ENCODE measurements around the gene PIGBOS1. TPM values are rescaled to one million over a fixed set of nuclear protein-coding genes. Genes with fewer than 3 reads are reported as not detected.

Gene PIGBOS1
- total RNA-seq (13.7 and 14.5 TPM in 2 replicates), polyA plus RNA-seq (26.0 and 30.4 TPM in 2 replicates)

- H3K4me1 ChIP-seq (ENCODE audit: low read depth), result no peaks in the 10 kb centered on the region
- DNase-seq (ENCODE audit: low read depth in 1 of 2, low spot score in 1 of 2), result peak; percentile 87 to 94
- TF ChIP-seq CTCF (IDR thresholded peaks at IDR 0.05; ENCODE audit: low read depth, low read length), result peak; percentile 16
- peak within 1 kb of the TSS; percentile 78 for H3K27ac ChIP-seq
- H3K36me3 ChIP-seq, result no peaks in the 10 kb centered on the region
- no peaks in the 10 kb centered on the region for H3K9me3 ChIP-seq (ENCODE audit: low read depth)
- no peaks in the 10 kb centered on the region for H3K27me3 ChIP-seq
- H3K4me3 ChIP-seq, result peak within 1 kb of the TSS; percentile 56
Measured at GRCh38 chr15:55318588-55319494, at the start of gene PIGBOS1, which contains the start of gene PIGB. PIGBOS1 (minus strand) TSS chr15:55319123; CDS start chr15:55317792, 1,331 bp downstream. PIGB (plus strand) TSS chr15:55319222; CDS start chr15:55319251, 29 bp downstream.

- no peak for DNase-seq (ENCODE audit: low read depth in 1 of 2, low spot score in 1 of 2)
- Histone ChIP-seq H3K4me1 (ENCODE audit: low read depth) (no peaks in the 10 kb centered on the region), H3K27ac (no peak overlapping the region), H3K36me3 (peaks cover 10% of the 10 kb centered on the region), H3K27me3 (no peaks in the 10 kb centered on the region), H3K9me3 (ENCODE audit: low read depth) (no peaks in the 10 kb centered on the region), H3K4me3 (no peak overlapping the region)
- no peak for TF ChIP-seq CTCF (IDR thresholded peaks at IDR 0.05; ENCODE audit: low read depth, low read length)
Measured at GRCh38 chr15:55366981-55367380, 48.1 kb upstream of the PIGBOS1 start.

- TF ChIP-seq CTCF (IDR thresholded peaks at IDR 0.05; ENCODE audit: low read depth, low read length), result no peak
- Histone ChIP-seq H3K9me3 (ENCODE audit: low read depth) (no peaks in the 10 kb centered on the region), H3K27ac (no peak overlapping the region), H3K4me3 (no peak overlapping the region), H3K36me3 (no peaks in the 10 kb centered on the region), H3K4me1 (ENCODE audit: low read depth) (no peaks in the 10 kb centered on the region), H3K27me3 (no peaks in the 10 kb centered on the region)
- DNase-seq (ENCODE audit: low read depth in 1 of 2, low spot score in 1 of 2), result no peak
Measured at GRCh38 chr15:55362641-55363040, 43.7 kb upstream of the PIGBOS1 start.

- Histone ChIP-seq H3K27me3 (no peaks in the 10 kb centered on the region), H3K36me3 (no peaks in the 10 kb centered on the region), H3K4me3 (no peak overlapping the region), H3K27ac (no peak overlapping the region), H3K9me3 (ENCODE audit: low read depth) (no peaks in the 10 kb centered on the region), H3K4me1 (ENCODE audit: low read depth) (no peaks in the 10 kb centered on the region)
- no peak for TF ChIP-seq CTCF (IDR thresholded peaks at IDR 0.05; ENCODE audit: low read depth, low read length)
- no peak for DNase-seq (ENCODE audit: low read depth in 1 of 2, low spot score in 1 of 2)
Measured at GRCh38 chr15:55361048-55361447, 42.1 kb upstream of the PIGBOS1 start.

- H3K27ac ChIP-seq, result no peak overlapping the region
- H3K4me1 ChIP-seq (ENCODE audit: low read depth), result no peaks in the 10 kb centered on the region
- no peak for TF ChIP-seq CTCF (IDR thresholded peaks at IDR 0.05; ENCODE audit: low read depth, low read length)
- DNase-seq (ENCODE audit: low read depth in 1 of 2, low spot score in 1 of 2), result peak in 1 of 2 donors; percentile 12
- H3K36me3 ChIP-seq, result peaks cover 5% of the 10 kb centered on the region
- H3K4me3 ChIP-seq, result no peak overlapping the region
- no peaks in the 10 kb centered on the region for H3K9me3 ChIP-seq (ENCODE audit: low read depth)
- H3K27me3 ChIP-seq, result no peaks in the 10 kb centered on the region
Measured at GRCh38 chr15:55360256-55360655, 41.3 kb upstream of the PIGBOS1 start.
